ENCODE data around the gene METTL2B. TPM values are rescaled to one million over a fixed set of nuclear protein-coding genes. Genes with fewer than 3 reads are reported as not detected.
A peak's percentile ranks its signal among the peaks of the same experiment; 100 is the strongest.
"Not testable (repeated sequence)": the region's sequence is repeated elsewhere in the genome, so short reads cannot be mapped to it uniquely, and the experiment has no call there.

Gene METTL2B, protein sequence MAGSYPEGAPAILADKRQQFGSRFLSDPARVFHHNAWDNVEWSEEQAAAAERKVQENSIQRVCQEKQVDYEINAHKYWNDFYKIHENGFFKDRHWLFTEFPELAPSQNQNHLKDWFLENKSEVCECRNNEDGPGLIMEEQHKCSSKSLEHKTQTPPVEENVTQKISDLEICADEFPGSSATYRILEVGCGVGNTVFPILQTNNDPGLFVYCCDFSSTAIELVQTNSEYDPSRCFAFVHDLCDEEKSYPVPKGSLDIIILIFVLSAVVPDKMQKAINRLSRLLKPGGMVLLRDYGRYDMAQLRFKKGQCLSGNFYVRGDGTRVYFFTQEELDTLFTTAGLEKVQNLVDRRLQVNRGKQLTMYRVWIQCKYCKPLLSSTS
- total RNA-seq, result 10 to 100 TPM; 68.5 to 74.2 (median 73.7) TPM

DNA sequence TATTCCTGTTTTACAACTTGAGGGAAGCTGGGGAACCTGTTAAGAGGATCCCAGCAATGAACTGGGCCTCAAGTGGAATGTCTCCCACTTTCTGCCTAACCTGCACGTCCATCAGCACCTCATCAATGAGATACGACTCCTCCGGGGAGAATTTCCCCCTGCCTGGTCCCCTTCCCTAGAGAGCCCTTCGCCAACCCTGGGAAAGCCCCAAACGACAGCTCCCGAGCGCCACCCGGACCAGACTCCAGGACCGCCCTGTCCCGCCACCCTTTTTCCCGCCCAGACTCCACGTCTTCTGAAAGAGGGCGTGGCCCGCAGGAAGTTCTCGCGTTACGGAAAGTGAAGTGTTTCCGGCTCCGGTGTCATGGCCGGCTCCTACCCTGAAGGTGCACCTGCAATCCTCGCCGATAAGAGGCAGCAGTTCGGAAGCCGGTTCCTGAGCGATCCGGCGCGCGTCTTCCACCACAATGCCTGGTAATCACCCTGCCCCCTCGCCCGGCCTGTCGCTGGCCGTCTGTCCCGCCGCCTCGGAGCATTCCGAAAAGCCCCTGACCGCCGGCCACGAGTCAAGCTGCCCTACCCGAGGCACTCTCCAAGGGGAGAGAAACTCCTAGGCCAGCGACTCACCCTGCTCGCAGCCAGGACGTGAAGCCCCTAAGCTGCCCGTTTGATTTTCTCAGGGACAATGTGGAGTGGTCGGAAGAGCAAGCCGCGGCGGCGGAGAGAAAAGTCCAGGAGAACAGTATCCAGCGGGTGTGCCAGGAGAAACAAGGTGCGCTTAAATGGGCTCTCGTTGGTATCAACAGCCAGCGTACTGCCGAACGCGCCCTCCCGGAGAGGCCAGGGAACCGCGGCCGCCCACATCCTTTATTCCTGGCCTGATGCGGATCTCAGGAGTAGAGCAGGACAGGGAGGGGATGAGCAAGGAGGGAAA, at the start of gene METTL2B:
Gene METTL2B (plus strand): TSS at position 347 of the 934 bp plus-strand sequence. CDS start 18 bp downstream, at position 365.
- Mint-ChIP-seq H3K4me1 (ENCODE audit: low read depth) (peaks cover 33% of the 10 kb centered on the region), H3K36me3 (ENCODE audit: insufficient read depth) (peaks cover 13% of the 10 kb centered on the region), H3K4me3 (peak within 1 kb of the TSS; percentile 98)
- ATAC-seq (peak; percentile 93), DNase-seq (peak; percentile 80)
- H3K9me3 Mint-ChIP-seq; H3K27me3 Mint-ChIP-seq (ENCODE audit: low read depth): not testable (repeated sequence)

GRCh38 chr7:128427289-128427891, 49.2 kb upstream of the METTL2B start:
- H3K36me3 Mint-ChIP-seq (ENCODE audit: insufficient read depth), result no peaks in the 10 kb centered on the region
- H3K4me1 Mint-ChIP-seq (ENCODE audit: low read depth), result peaks cover 2% of the 10 kb centered on the region
- no peak overlapping the region for H3K4me3 Mint-ChIP-seq
- peak; percentile 67 to 68 for ATAC-seq
- DNase-seq, result no peak
- H3K9me3 Mint-ChIP-seq, result no peaks in the 10 kb centered on the region
- peaks cover 10% of the 10 kb centered on the region for H3K27me3 Mint-ChIP-seq (ENCODE audit: low read depth)

GRCh38 chr7:128430207-128430606, 46.3 kb upstream of the METTL2B start:
- no peaks in the 10 kb centered on the region for H3K36me3 Mint-ChIP-seq (ENCODE audit: insufficient read depth)

GRCh38 chr7:128431221-128431620, 45.3 kb upstream of the METTL2B start:
- H3K4me1 Mint-ChIP-seq (ENCODE audit: low read depth), result no peaks in the 10 kb centered on the region
- DNase-seq (no peak), ATAC-seq (no peak)
- H3K9me3 Mint-ChIP-seq, result no peaks in the 10 kb centered on the region
- no peak overlapping the region for H3K4me3 Mint-ChIP-seq
- H3K36me3 Mint-ChIP-seq (ENCODE audit: insufficient read depth), result no peaks in the 10 kb centered on the region
- H3K27me3 Mint-ChIP-seq (ENCODE audit: low read depth), result peaks cover 13% of the 10 kb centered on the region

More at GRCh38 chr7:128430207-128430606, 46.3 kb upstream of the METTL2B start:
- Mint-ChIP-seq H3K9me3 (no peaks in the 10 kb centered on the region), H3K4me1 (ENCODE audit: low read depth) (no peaks in the 10 kb centered on the region), H3K4me3 (no peak overlapping the region), H3K27me3 (ENCODE audit: low read depth) (peaks cover 13% of the 10 kb centered on the region)
- ATAC-seq (no peak), DNase-seq (no peak)

DNA sequence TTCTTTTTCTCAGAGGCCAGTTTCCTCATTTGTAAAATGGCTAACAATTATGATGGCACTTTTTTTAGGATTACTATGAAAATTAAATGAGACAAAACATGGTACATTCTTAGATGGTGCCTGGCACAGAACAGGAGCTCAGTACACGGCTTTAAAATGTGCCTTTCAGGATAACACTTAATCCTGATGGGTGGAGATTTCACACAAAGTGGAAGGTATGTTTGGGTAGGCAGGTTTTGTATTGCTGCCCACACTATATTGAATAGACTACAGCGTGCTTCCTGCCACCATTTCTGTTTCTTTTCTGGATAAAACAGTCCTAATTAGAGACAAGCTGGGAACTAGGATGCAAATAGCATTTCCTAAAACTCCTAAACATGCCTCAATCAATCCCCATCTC, 44.8 kb upstream of the METTL2B start:
- no peak for ATAC-seq
- Mint-ChIP-seq H3K4me3 (no peak overlapping the region), H3K4me1 (ENCODE audit: low read depth) (no peaks in the 10 kb centered on the region), H3K27me3 (ENCODE audit: low read depth) (peaks cover 13% of the 10 kb centered on the region), H3K9me3 (no peaks in the 10 kb centered on the region), H3K36me3 (ENCODE audit: insufficient read depth) (no peaks in the 10 kb centered on the region)
- DNase-seq, result no peak

DNA sequence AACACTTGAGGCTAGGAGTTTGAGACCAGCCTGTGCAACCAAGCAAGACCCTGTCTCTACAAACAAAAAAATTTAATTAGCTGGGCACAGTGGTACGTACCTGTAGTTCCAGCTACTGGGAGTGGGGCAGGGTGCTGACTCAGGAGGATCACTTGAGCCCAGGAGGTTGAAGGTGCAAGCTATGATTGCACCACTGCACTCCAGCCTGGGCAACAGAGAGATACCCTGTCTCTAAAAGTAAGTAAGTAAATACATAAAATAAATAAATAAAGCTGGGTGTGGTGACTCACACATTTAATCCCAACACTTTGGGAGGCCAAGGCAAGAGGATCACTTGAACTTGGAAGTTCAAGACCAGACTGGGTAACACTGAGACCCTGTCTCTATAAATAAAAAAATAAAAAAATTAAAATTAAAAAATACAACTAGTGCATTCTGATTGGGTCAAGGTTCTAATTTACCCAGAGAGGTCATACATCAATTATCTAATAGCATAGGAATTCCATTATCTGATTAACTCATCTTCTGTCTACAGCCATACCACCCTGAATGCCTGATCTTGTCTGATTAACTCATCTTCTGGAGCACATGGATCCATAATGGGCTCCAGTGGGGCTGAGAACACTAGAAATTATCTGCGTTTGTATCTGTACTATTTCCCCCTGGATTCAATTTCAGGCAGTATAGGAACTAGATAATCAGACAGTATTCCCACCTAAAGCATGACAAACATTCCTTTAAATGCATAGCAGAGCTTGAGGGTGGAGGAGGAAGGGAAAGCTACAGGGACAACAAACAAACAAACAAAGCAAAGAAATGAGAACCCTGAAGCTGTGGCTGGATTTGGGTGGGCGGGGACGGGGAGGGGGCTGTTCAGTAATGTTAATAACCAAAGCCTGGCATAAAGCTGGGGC, 41.9 kb upstream of the METTL2B start:
- no peak overlapping the region for H3K4me3 Mint-ChIP-seq
- H3K4me1 Mint-ChIP-seq (ENCODE audit: low read depth), result no peaks in the 10 kb centered on the region
- ATAC-seq (no peak), DNase-seq (no peak)
- peaks cover 9% of the 10 kb centered on the region for H3K27me3 Mint-ChIP-seq (ENCODE audit: low read depth)
- H3K9me3 Mint-ChIP-seq, result no peaks in the 10 kb centered on the region
- H3K36me3 Mint-ChIP-seq (ENCODE audit: insufficient read depth), result no peaks in the 10 kb centered on the region

- Mint-ChIP-seq H3K9me3 (no peaks in the 10 kb centered on the region), H3K27me3 (ENCODE audit: low read depth) (peaks cover 7% of the 10 kb centered on the region), H3K36me3 (ENCODE audit: insufficient read depth) (no peaks in the 10 kb centered on the region), H3K4me1 (ENCODE audit: low read depth) (no peaks in the 10 kb centered on the region), H3K4me3 (no peak overlapping the region)
- DNase-seq, result no peak
- ATAC-seq, result no peak
These were observed 41.2 kb upstream of the METTL2B start for GRCh38 chr7:128435327-128435686.

- DNase-seq, result no peak
- no peak for ATAC-seq
- Mint-ChIP-seq H3K27me3 (ENCODE audit: low read depth) (peaks cover 3% of the 10 kb centered on the region), H3K4me1 (ENCODE audit: low read depth) (no peaks in the 10 kb centered on the region), H3K4me3 (no peak overlapping the region), H3K9me3 (no peaks in the 10 kb centered on the region), H3K36me3 (ENCODE audit: insufficient read depth) (no peaks in the 10 kb centered on the region)
These were observed 38.9 kb upstream of the METTL2B start for GRCh38 chr7:128437426-128438332.

DNA sequence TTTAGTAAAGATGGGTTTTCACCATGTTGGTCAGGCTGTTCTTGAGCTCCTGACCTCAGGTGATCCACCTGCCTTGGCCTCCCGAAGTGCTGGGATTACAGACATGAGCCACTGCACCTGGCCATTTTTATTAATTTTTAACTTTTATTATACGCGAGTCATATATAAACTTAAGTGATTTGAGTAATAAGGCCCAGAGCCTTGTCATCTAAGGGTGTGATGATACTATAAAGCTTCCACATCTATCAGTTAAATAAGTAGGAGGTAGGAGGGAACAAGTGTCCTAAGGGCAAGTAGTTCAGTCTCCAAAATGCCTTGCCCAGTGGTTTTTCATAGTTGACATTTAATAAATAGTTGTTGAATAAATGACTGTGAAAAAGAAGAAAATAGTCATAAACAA, 34.2 kb upstream of the METTL2B start:
- Mint-ChIP-seq H3K4me3 (no peak overlapping the region), H3K27me3 (ENCODE audit: low read depth) (no peaks in the 10 kb centered on the region), H3K4me1 (ENCODE audit: low read depth) (no peaks in the 10 kb centered on the region), H3K9me3 (no peaks in the 10 kb centered on the region), H3K36me3 (ENCODE audit: insufficient read depth) (no peaks in the 10 kb centered on the region)
- DNase-seq (no peak), ATAC-seq (no peak)

GRCh38 chr7:128443831-128444600, 32.5 kb upstream of the METTL2B start:
- Mint-ChIP-seq H3K9me3 (no peaks in the 10 kb centered on the region), H3K36me3 (ENCODE audit: insufficient read depth) (no peaks in the 10 kb centered on the region), H3K4me1 (ENCODE audit: low read depth) (no peaks in the 10 kb centered on the region), H3K27me3 (ENCODE audit: low read depth) (no peaks in the 10 kb centered on the region), H3K4me3 (no peak overlapping the region)
- ATAC-seq (peak in 1 of 2 donors; percentile 28), DNase-seq (no peak)

DNA sequence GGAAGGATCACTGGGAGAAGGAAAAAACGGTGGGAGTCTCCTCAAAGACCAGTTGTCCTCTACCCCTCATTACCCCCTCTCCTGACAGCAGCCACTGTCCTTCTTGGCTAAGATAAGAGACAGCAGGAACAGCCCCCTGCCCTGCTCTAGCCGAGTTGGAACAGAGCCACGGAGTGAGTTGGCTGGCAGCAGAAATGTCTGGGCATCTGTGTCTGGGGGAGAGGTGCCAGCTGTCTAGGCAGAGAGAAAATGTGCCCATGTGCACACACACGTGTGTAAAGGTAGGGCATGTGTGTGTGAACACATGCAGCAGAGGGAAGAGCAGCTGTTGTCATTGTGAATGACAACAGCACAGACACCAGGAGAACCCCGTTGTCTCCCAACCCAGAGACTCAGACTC, 30.2 kb upstream of the METTL2B start:
- Mint-ChIP-seq H3K4me3 (no peak overlapping the region), H3K4me1 (ENCODE audit: low read depth) (peaks cover 5% of the 10 kb centered on the region), H3K36me3 (ENCODE audit: insufficient read depth) (no peaks in the 10 kb centered on the region), H3K9me3 (no peaks in the 10 kb centered on the region), H3K27me3 (ENCODE audit: low read depth) (no peaks in the 10 kb centered on the region)
- ATAC-seq (no peak), DNase-seq (no peak)

DNA sequence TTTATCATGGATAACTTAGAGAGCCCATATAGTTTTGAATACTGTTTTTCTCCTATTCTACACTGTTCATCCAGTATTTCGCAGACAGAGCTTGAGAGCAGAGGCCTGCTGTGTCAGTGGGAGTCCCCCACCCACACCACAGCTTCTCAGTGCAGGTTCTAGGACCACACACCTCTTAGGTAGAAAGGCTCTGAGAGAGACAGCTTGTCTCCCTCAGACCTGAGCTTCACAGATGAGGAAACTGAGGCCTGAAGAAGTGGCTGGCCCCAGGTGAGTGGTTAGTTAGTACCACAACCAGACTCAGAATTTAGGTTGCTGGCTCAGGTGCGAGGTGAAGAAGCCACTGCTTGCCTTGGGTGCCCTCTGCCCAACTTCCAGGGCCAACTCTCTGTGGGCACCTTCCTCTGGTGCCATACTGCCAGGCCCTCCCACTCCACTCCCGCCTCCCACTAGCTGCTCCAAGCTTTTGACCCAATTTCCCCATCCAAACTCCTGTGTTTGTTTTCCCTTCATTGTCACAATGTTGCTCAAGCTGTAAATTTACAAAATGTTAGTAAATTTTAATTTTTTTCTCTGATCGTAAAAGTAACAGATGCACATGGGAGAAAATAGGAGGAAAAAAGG, 28.5 kb upstream of the METTL2B start:
- H3K27me3 Mint-ChIP-seq (ENCODE audit: low read depth), result no peaks in the 10 kb centered on the region
- no peaks in the 10 kb centered on the region for H3K9me3 Mint-ChIP-seq
- H3K4me1 Mint-ChIP-seq (ENCODE audit: low read depth), result peaks cover 15% of the 10 kb centered on the region
- DNase-seq (no peak), ATAC-seq (peak; percentile 49 to 58)
- H3K36me3 Mint-ChIP-seq (ENCODE audit: insufficient read depth), result no peaks in the 10 kb centered on the region
- H3K4me3 Mint-ChIP-seq, result no peak overlapping the region
